HG02840 (cell line): ENCODE data around the gene PDZD8.

Experiments
- ATAC-seq: cut with Tn5 transposase; IDR thresholded peaks from one replicate; pipeline ENCODE4 v1.9.1; 2021; ENCODE audit warnings: mild to moderate bottlenecking, moderate library complexity, moderate number of reproducible peaks; ENCODE audit not compliant: unreplicated experiment, low FRiP score

PDZD8 gene

DNA sequence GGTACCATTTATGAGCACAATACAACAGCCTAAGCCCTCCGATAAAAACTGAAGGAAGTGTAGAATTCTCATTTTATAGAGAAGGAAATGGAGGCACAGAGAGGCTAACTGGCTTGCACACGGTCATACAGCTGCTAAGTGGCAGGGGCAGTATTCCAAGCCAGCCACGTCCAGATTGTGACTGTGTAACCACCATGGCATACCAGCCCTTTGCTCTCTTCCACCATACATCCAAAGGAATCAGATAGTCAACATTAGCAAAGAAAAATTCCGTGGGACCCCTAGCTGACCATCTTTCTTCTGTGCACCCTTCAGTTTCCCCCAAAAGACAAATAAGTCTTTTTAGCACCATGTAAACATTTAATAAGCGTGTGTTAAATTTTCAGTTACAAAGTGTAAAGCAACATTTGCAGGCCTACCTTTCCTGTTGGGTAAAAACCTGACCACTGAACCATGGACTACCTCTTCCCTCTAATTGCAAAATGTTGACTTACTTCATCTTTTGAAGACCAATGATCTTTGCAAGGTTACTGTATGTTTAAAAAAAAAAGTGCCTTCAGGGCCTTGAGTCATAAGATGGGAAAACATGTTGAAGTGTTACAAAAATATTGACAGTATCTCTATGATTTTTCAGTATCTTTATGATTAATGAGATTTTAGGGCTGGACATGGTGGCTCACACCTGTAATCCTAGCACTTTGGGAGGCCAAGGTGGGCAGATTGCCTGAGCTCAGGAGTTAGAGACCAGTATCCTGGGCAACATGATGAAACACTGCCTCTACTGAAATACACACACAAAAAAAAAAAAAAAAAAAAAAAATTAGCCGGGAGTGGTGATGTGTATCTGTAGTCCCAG lies 24.3 kb upstream of the PDZD8 start:
- ATAC-seq, result no peak

DNA sequence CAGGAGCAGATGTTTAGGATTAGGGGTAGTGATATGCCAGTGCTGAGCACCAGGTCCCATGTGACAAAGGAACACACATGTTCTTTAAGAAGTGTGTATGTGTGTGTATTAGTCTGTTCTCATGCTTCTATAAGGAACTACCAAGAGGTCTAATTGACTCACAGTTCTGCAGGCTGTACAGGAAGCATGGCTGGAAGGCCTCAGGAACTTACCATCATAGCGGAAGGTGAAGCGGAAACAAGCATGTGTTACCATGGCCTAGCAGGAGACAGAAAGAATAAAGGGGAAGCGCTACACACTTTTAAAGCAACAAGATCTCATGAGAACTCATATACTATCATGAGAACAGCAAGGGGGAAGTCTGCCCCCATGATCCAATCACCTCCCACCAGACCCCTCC lies 22.8 kb upstream of the PDZD8 start:
- no peak for ATAC-seq

DNA sequence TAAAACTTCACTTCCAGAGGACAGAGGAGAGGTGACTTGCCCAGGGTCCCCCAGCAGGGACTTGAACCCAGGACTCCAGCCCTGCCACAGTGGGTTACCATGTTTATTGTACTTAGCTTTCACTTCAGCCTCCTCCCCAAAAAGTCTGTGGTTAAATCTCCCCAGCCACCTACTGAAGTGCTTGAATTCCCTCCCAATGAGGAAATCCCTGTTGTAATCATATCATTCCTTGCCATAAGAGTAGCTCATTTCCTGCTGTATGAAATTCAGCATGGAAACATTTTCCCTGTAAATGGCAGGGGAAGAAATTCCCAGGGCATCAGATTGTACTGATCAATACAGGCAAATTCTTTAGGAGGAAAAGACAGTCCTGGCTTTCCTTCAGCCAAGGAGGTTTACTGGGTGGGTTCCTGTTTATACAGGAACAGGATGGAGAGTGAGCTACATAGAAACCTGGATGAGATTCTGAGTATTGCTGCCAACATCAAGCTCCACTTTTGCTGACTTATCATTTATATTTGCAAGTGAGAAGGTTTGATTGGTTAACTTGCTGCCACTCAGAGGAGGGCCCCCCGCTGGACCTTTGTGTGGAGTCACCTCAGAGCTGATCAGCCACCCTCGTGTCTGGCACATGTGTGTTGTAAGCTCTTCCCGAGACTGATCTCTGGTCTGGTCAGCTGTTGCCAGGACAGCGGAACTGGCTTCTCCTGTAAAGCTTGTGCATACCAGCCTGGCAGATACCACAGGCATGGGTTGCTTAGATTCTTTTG lies 16.4 kb upstream of the PDZD8 start:
- no peak for ATAC-seq

DNA sequence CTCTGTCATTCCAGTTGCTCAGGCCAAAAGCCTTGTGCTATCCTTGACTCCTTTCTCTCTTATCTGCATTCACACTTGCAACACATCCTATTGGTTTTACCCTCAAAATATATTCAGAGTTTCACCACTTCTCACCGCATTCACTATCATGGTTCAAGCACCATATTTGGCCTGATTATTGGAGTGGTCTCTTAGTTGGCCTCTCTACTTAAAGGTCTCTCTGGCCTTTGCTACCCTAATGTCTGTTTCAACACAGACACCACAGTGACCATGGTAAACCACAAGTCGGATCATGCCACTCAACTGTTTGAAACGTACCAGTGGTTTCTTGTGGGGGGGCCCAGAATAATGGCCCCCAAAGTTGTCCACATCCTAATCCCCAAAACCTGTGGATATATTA lies 15.2 kb upstream of the PDZD8 start:
- no peak for ATAC-seq

DNA sequence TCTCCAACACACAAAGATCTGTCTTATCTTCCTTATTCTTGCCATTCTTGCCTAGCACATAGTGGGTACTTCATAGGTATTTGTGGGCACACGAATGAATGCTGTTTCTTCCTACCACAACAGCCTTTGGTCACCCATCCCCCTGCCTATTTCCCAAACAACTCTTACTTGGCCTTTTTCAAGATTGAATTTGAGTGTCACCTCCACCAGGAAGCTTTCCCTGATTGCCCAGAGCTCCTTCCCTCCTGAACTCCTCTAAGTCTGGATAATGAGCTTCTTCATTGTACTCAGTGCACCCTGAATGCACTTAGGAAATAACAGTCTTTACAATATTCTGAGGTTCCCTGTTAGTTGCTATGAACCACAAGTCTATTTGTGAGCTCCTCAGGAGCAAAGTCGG lies 11.6 kb upstream of the PDZD8 start:
- no peak for ATAC-seq

DNA sequence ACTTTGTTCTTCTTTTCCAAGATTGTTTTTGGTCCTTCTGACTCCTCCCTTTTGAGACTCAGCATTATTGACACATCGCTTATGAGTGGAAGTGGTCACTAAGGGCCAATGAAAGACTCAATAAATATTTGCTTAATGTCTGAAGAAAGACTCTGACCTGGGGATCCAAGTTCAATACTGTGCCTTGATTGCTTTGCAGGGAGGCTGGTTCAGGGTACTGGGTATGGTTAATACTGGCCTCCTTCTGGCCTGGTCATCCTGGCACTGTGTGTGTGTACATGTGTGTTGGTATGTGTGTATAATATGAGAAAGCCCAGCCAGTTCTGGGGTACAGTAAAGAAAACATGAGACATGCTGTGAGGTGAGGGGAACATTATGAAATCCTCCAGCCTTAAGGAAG lies 7.6 kb upstream of the PDZD8 start:
- no peak for ATAC-seq

DNA sequence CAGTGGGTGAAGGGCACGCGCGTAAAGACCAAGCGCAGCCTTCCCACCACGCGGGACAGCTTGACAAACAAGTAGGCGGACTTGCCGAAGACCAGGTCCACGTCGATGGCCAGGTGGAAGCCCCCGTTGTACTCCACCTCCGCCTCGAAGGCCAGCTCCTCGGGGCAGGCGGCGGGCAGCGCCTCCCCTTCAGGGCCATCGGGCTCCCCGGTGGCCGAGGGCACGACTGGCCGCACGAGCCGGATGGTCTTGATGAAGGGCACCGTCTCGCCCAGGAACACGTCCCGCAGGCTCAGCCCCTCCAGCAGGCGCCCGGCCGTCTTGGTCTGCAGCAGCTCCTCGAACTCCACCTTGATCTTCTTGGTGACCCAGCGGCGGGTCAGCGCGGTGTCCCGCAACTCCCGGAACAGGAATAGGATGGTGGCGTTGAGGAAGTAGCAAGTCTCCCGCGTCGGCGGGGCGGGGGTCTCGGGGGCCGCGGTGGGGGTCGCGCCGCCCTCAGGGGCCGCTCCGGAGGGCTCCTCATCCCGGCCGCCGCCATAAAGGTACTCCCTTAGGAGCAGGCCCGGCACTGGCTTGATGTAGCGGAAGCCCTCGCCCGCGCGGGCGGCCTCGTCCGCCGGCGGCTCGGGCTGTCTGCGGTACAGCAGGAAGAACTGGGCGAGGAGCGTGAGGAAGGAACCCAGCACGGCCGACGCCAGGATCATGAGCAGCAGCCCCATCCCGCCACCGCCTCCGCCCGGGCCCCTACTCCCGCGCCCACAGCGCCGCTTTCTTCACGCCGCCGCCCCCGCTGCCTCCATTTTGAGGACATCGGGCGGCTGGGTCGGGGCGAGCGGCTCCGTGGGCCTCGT lies 507 bp downstream of the PDZD8 start:
- peak; percentile 30 for ATAC-seq

DNA sequence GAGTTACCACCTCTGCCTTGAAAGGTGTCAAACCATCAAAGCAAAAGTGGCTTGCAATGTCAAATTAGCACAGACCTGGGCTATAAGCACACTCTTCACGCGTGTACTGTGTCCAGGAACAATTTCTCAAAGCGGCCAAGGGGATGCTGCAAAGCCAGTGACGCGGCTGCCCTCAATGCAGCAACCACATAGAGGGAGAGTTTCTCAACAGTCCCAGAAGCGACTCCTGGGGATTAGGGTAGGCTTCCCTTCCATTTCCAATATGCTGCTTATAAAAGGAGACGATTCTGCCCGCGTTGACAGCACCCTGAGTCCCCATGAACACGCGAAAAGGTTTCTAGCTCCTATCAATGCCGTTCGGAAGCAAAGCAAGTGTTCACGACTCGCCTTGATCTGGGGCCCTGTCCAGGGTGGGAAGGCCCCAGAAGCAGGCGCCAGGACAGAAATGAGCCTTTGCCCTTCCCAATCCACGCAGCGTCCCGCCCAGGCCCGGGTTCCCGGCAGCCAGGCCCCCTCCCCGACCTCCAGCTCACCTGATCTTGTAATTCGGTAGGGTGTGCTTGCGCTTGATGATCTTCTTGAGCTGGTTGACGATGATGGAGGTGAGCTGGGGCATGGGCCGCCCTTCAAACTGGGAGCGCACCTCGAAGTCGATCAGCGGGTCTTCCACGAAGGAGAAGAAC lies 1.3 kb downstream of the PDZD8 start:
- no peak for ATAC-seq

DNA sequence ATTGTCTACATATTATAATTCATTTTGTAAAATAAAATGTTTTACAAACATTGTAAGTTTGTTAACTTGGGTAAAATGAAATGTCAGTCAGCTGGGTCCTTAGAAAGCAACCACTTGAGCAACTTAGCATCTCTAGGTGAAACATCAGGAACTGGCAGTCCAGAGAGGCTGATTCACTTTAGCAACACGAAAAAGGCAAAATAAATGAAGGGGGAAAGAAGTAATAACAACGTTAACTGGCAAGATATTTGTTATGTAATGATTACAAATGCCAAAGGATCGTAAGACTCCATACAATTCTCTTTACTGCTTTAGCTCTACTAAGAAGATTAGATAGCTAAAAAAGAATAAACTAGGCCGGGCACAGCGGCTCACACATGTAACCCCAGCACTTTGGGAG lies 5.0 kb downstream of the PDZD8 start:
- ATAC-seq, result no peak

DNA sequence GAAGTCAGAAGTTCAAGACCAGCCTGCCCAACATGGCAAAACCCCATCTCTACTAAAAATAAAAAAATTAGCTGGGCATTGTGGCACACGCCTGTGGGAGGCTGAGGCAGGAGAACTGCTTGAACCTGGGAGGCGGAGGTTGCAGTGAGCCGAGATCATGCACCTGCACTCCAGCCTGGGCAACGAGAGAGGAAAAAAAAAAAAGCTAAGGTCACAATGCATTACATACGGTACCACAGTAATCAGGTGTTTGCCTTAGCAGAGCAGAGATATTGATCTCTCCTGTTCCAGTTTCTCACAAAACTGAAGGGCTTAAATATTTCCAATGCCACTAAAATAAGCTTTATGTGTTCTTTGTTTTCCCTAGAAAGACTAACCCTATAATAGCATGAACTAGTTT lies 7.5 kb downstream of the PDZD8 start:
- no peak for ATAC-seq

DNA sequence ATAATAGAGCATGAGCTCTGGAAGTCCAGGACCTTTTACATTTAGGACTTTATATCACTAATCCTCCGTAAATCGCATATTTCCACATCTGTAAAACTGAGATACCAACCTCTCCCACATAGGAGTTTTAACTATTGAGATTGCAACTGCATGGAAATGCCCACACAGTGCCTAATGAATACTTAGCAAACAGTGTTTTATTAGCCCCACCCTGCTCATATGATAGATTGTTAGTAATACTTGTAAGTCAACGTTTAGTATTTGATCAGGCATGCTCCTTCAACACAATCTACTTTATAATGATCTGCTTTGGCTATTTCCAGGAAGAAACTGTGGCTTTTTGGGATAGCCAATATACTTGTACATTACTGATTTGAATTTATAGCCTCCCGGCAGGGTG lies 8.5 kb downstream of the PDZD8 start:
- no peak for ATAC-seq

DNA sequence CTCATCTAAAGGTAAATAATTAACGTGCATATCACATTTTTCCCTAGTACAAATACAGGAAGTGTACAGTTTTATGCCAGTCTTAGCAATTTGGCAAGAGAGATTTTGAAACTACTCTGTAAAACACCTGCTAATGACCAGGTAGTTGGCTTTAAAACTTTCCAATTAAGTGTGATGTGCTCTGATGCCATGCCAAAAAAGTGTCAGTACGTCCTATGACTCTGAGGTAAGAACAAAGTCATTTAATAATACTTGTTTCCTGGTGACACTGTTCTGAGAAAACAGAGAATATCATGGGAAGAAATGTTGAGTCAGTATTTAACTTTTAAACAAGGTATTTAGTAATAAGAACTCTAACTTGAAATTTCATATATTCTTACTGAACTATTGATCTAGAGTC lies 9.6 kb downstream of the PDZD8 start:
- no peak for ATAC-seq

DNA sequence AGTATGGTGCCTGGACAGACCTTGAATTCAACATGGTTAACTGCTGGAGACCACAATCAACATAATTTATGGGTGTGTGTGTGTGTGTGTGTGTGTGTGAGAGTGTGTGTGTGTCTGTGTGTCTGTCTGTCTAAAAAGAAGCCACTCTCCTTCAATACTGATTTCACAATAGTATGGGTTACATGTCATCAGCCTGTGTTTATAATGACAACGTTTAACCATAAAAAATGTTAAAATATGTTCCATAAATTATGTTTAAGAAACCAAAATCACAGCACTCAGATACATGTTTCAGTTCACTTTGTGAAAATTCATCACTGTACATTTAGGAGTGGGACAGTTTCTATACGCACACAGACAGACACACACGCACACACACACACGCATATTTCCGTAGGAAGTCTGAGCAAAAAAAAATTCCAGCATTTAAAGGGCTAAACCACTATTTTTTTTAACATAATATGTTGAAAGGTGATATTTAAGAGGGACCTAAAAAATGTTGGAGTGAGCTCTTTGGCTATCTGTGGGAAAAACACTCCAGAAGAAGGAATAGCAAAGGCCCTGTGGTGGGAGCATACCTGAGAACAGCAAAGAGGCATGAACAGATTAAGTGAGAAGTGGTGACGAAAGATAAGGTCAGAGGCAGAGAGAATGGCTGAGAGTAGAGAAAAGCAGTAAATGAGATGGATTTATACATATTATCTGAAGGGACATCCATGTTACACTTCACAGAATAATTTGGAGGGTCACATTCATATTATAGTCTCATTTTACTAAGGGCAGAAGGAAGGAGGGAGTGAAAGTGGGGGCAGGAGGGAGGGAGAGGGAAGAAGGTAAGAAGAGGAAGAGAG lies 10.9 kb downstream of the PDZD8 start:
- no peak for ATAC-seq

DNA sequence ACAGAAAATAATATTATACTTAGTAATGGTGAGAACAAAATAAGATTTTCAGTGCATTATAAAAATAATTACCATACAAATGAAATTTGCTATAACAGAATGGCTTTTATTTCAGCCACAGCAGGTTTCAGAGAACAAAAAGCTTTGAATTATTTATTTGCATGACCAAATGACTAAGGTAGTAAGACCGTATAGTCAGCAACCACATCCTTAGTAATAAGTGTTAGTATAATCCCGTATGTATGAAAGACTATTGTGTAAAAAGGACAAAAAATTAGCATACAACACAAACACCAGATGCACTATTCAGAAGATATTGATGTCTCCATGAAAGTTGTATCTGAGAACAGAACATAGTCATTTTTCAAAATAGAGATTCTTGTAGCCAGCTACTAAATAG lies 12.2 kb downstream of the PDZD8 start:
- ATAC-seq, result no peak

DNA sequence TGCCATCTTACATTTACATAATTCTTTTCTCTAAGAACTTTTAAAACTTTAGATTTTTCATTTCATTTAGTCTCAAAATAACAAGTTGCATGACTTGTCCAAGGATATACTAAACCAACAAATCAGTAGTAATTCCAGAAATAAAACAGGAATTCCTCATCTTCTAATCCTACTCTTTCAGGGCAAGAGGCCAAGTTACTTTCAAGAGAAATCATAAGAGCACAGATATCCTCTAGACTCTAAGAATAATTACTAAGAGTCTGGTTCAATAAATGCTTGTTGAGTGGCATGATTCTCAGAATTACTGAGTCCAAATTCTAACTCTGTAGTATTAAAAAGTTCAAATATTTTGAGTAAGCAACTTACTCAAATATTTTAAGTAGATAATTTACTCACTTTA lies 12.9 kb downstream of the PDZD8 start:
- no peak for ATAC-seq

DNA sequence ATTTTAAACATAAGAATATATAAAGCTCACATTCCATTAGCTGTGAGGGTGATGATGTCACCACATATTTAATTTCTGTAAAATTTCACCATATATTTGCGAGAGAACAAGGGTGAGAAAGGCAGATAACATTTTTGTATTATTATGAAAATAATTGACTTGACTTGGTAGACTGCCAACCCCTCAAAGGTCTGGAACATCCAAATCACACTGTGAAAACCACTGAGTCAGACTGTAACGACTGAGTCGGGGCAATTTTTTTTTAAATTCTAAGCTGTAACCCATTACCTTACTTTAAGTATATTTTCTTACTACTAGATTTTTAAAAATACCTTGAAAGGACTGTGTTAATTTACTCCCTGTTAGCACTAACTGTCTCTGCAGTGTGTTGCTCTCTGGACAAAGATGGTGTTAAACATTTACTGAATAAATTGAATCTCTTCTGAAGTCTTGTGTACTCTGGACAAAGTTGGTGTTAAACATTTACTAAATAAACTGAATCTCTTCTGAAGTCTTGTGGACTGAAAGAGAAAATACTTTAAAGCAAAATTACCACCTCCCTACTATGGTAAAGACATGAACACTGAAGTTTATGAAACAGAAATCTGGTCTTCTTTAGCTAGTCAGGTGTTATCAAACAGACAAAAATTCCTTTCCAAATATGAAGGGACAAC lies 14.1 kb downstream of the PDZD8 start:
- ATAC-seq, result peak; percentile 47

DNA sequence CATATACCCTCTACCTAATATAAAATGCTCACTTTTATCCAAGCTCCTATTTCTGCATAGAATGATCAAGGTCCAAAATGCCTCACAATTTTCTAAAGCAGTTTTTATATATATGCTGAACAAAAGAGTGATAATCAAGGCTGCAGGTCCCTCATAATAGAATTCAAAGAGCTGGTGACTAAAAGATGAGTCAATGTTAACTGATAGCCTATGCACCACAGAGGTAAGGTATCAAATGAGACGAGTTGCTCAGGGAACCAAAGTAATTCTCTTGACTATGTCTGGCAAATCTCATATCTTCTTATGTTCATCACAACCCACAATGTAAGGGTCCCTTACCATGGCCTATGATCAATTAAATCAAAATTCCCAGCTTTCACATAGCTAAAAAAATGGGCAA lies 15.2 kb downstream of the PDZD8 start:
- no peak for ATAC-seq

DNA sequence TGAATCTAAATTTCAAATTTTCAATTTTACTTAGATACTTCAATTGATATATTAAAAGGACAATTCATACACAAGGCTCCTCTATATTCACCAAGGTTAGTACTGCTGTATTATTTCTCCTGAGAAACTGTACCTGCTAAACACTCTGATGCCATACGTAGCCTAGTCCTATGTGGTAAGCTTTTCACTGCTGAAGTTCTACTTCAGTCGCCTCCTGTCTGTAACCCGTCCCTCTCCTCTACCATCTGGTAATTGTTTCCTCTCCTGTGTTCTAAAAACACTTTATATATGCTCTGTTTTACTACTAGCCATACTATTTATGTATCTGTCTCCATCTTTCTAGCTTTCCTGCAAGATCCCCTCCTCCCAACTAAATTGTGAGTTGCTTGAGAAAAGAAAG lies 20.2 kb downstream of the PDZD8 start:
- ATAC-seq, result no peak

DNA sequence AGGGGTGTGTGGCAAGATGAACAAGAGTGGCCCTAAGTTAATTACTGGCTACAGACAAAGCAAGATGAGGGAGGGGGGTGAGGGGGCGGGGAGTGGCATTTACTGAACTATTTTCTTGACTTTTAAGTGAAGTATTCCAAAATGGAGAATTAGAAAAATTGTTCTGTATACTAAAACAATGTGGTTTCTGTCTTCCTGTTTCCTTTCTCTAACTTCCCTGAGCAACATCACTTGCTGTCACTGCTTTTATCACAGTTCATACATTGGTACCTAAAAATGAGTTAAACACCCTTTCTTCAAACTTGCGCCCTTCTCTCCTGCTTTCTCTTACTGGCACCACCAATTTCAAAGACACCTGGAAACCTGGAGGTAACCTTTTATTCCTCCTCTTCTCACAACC lies 21.6 kb downstream of the PDZD8 start:
- ATAC-seq, result no peak
